ENCODE data around the gene FAM3A. TPM values are rescaled to one million over a fixed set of nuclear protein-coding genes. Genes with fewer than 3 reads are reported as not detected.
"Not testable (repeated sequence)": the region's sequence is repeated elsewhere in the genome, so short reads cannot be mapped to it uniquely, and the experiment has no call there.

The FAM3A gene, protein sequence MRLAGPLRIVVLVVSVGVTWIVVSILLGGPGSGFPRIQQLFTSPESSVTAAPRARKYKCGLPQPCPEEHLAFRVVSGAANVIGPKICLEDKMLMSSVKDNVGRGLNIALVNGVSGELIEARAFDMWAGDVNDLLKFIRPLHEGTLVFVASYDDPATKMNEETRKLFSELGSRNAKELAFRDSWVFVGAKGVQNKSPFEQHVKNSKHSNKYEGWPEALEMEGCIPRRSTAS
- polyA plus RNA-seq (ENCODE audit: insufficient read length in 3 of 3) = 10 to 100 TPM; 24.3 to 29.3 (median 28.0) TPM

DNA sequence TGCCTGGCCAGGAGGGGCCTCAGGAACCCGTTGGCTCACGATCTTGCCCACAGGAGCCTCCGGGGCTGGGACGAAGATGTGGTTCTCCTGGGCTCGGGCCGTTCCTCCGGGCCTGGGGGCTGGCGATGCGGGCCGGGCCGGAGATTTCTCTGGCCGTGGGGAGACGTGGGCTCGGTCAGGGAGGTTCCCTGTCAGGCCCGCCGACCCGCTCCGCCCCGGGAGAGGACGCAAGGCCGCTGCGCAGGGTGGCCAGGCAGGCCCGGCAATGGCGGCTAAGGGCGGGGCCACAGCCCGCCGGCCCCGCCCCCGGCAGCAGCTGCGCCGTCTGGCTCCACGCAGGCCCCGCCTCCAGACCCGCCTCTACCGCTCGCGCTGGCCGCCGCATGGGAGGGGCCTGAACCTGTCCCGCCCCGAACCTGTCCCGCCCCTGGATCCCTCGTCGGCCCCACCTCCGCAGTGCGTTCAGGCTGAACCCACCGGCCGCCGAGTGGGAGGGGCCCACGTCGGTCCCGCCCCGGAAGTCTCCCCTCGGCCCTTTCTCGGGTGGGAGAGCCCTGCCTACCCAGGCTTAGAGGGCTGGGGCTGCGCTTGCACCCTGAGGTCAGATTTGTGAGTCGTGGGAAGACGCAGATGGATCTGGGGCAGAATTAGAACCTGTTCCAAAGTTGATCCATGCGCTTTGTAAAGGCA, at the start of gene FAM3A:
Gene FAM3A (minus strand): TSS at position 267 of the 690 bp plus-strand sequence. CDS start 460 bp downstream, outside the sequence.
- peak; percentile 36 to 73 (median 68) for DNase-seq (ENCODE audit: low read depth in 3 of 3, low spot score in 2 of 3)

DNA sequence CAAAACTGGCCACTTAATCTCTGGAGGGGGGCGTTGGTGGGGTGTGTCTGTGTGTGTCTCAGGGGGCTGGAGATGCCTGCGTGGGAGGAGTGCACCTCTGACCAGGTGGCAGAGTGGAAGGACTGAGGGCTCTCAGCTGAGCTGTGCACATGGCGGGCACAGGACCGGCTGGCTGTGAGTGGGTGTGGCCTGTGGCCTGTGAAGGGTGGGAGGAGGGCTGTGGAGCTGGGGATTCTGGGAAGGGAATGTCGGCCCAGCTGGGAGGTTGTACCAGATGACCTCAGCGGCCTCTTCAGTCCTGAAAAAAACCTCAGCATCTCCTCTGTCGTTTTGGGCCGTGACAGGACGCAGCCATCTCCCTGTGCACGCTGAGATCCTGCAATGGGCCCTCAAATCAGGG, 46.3 kb upstream of the FAM3A start:
- DNase-seq (ENCODE audit: low read depth in 3 of 3, low spot score in 2 of 3) = not testable (repeated sequence)

DNA sequence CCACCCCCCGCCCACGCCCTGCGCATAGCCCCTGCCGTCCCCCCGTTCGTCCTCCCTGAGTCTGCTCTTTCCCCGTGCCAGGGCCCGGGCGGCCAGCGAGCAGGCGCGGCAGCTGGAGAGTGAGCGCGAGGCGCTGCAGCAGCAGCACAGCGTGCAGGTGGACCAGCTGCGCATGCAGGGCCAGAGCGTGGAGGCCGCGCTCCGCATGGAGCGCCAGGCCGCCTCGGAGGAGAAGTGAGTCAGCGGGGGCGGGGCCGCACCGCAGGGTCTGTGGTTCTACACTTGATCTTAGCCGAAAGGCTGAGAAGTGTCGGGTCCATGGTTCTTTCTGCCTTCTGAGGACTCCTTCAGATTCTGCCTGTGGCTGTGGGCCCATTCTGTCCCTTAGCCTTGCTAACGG, 44.3 kb upstream of the FAM3A start:
- DNase-seq (ENCODE audit: low read depth in 3 of 3, low spot score in 2 of 3) = not testable (repeated sequence)

DNA sequence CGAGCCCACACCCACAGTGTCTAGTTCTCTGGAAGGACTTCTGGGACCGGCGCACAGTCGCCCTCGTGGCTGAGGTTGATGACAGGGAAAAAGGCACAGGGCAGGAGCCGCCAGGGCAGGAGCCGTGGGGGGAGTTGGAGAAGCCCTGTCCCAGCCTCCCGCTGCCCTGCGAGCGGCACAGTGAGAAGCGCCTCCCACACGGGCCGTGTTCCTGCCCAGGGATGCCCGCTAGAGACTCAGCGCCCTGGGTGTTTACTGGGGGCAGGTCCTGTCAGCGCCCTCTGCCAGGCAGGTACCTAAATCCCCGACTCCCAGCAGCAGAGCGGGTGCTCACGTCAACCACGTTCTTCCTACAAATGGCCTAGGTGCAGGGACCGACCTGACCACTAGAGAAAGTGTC, 42.9 kb upstream of the FAM3A start:
- DNase-seq (ENCODE audit: low read depth in 3 of 3, low spot score in 2 of 3) = not testable (repeated sequence)

DNA sequence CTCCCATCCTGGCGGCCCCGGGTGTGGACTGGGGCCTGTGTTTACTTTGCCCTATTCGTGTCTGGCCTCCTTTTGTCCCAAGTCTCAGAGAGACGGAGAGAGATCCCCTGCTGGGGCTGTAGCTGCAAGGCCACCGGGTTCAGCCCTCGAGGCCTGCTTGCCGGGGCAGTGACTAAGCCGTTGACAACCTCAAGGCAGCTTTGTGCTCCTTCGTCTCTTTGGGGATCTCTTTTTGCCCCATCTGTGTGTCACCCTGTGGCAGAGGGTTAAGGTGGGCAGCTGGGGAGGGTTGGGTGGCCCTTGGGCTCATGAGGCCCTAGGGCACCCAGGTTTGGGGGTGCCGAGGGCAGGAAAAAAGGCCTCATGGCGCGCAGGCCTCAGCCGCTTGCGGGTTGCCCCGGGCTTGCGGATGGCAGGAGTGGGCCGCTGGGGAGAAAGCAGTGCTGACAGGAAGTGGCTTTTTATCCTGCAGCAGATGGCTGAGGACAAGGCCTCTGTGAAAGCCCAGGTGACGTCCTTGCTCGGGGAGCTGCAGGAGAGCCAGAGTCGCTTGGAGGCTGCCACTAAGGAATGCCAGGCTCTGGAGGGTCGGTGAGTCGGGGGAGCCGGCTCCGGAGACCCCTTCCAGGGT, 42.1 kb upstream of the FAM3A start:
- not testable (repeated sequence) for DNase-seq (ENCODE audit: low read depth in 3 of 3, low spot score in 2 of 3)

DNA sequence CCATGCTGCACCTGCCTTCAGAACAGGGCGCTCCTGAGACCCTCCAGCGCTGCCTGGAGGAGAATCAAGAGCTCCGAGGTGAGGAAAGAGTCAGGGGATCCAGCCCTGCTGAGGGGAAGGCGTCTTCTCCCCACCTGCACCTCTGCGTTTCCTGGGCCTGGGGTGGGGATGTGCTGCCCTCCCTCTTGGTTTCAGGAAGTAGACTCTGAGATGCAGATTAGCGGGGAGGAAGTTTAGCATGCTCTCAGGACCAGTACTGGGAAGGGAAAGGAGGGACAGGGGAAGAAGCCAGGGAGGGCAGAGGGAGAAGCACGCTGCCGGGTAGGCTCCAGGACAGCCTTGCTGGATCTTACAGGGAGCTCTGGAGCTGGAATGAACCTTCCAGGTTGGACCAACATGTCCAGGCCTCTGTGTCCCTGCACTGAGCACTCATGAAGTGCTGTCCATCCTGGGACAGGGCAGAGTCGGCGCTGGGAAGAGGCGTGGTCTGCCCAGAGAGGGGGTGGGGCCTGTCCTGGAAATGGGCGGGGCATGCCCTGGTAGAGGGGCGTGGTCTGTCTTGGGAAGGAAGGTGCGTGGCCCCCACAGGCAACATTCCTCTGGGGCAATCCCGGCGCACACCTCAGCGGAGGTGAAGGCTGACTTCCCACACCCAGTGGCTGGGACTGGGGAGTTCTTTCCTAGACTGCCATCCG, 36.2 kb upstream of the FAM3A start:
- DNase-seq (ENCODE audit: low read depth in 3 of 3, low spot score in 2 of 3) = not testable (repeated sequence)

DNA sequence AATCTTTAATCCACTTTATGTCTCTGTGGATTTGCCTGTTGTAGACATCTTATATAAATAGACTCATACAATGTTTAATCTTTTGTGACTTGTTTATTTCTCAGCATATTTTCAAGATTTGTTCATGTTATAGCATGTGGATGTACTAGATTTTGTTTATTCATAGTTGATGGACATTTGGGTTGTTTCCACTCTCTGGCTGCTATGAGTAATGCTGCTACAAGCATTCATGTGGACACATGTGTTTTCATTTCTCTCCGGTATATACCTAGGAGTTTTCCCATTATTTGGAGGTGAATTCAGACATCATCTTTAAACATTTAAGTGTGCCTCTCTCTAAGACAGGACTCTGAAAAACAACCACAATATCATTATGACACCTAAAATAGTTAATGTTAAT, 33.7 kb upstream of the FAM3A start:
- no peak for DNase-seq (ENCODE audit: low read depth in 3 of 3, low spot score in 2 of 3)

DNA sequence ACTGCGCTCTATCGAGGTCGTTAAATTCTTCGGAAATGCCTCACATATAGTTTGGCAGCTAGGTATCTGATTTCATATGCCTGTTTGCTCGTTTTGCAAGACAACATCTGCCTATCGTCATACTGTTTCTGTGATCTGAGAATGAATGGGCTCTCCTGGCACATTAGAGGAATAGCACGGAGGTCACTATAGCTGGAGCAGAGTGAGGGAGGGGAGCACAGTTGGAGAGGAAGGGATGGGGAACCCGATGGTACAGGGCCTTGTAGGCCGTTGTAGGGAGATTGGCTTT, 31.9 kb upstream of the FAM3A start:
- DNase-seq (ENCODE audit: low read depth in 3 of 3, low spot score in 2 of 3) = no peak

DNA sequence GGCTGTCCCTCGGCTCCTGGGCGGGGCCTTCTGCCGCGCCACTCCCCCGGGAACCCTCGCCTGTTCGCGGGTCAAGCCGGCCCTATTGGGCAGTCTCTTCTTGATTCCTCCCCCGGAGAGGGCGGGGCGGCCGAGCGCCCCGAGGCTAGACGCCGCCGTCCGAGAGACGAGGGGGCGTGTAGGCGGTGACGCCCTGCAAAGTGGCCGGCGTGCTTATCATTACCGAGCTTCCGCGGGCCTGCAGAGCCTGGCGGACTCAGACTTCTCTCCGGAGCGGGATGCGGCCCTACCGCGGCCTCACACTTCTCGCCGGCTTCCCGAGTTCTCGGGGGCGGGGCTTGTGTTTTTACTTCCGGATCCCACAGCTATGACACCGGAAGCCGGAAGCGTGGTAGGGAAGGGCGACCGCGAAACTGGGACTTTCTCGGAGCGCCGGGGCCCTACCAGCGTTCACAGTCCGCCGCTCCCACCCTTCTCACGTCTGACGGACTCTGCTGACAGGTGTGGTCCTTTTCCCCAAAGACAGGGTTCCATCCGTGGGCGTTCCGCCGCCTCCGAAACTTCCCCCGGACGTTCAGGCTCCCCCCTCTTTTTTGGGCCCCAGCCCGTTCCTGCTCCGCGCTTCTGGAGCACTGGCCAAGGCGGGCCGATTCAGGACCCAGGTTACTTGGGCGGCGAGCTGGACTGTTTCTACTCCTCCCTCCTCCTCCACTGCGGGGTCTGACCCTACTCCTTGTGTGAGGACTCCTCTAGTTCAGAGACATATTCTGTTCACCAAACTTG, 31.4 kb upstream of the FAM3A start, which contains the start of gene IKBKG:
Gene IKBKG (plus strand): TSS at position 376 of the 783 bp plus-strand sequence. CDS start 4,383 bp downstream, outside the sequence.
- peak in 2 of 3 donors; percentile 71 to 82 for DNase-seq (ENCODE audit: low read depth in 3 of 3, low spot score in 2 of 3)

DNA sequence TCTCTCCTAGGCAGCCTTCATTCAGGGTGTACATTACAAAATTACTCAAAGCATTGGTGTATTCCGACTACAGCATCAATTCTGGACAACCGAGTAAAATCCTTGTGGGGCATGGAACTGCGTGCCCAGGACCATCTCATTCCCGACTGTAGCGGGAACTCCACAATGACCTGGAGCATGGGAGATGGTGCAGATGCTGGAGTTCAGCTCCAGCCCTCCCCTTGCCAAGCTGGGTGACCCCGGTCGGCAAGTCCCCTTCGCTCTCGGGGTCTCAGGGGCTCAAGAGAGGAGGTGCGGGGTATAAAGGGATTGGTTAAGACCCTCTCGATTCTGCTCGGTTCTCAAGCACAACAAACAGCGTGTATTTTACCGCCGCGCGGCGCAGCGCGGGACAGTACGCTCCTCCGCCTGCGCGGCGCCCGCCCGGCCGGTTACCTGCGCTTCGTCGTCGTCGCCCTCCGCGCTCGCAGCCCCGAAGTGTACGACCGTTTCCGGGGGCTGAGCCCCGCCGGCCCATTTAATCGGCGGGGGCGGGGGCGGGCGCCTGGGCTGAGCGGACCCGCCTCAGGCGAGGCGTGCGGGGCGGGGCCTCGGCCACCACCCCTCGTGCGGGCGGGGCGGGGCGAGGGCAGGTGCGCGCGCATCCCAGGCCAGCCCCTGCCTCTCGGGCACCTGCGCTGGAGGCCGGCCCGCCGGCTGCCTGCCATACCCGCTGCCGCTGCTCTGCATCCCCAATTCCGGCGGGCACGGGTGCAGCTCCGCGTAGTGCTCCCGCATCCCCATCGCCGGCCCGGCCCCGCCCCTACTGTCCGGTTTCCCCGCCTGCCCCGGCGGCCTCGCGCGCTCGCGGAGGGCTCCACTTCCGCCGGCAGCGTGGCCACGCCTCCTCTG, 30.6 kb upstream of the FAM3A start, which contains the start of gene G6PD:
Gene G6PD (minus strand): TSS at position 493 of the 891 bp plus-strand sequence. CDS start 691 bp downstream, outside the sequence.
- DNase-seq (ENCODE audit: low read depth in 3 of 3, low spot score in 2 of 3) = peak in 1 of 3 donors; percentile 32

DNA sequence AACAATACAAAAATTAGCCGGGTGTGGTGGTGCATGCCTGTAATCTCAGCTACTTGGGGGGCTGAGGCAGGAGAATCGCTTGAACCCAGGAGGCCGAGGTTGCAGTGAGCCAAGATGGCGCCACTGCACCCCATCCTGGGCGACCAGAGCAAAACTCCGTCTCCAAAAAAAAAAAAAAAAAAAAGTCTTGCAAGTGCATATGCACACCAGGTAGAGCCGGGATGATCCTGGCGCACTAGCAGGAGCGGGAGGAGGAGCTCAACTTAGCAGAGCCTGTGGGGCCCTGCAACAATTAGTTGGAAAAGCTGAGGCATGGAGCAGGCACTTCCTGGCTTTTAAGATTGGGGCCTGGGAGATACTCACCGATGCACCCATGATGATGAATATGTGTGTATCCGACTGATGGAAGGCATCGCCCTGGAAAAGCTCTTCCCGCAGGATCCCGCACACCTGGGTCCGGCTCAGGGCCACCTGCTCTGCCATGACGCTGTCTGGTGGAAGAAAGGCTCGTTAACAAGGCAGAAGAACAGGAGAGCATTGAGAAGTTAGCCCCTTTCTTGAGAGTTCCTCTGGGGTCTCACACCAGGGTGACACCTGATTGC, 29.7 kb upstream of the FAM3A start:
- no peak for DNase-seq (ENCODE audit: low read depth in 3 of 3, low spot score in 2 of 3)

DNA sequence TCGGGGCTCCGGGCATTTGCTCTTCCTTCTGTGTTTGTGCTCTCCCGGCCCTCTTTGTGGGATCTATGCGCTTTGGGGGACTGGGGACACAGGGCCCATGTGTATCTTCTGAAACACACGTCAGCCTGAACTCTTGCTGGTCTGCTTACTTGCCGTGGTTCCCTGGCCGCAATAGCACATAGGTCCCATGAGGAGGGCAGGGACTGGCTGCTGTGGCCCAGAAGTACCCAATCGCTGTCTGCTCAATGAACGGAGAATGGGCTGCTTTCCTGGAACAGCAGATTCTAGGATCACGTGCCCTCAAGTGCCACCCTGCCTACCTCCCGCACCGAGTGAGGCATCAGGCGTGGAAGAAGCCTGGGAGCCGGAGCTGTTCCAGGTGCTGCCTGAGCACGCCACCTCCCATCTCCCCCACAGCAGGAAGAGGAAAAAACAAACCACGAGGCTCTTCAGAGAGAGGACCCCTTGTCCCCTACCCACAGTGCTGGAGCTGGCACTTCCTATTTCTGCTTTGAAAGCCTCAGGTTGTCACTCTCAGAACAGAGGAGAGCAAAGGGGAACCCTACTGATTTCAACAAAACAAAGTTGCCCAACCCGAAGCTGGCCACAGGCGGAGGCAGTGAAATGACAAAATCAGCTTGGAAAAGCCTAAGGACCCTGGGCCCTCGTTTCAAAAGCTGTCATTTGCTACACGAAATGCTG, 26.8 kb upstream of the FAM3A start:
- no peak for DNase-seq (ENCODE audit: low read depth in 3 of 3, low spot score in 2 of 3)

DNA sequence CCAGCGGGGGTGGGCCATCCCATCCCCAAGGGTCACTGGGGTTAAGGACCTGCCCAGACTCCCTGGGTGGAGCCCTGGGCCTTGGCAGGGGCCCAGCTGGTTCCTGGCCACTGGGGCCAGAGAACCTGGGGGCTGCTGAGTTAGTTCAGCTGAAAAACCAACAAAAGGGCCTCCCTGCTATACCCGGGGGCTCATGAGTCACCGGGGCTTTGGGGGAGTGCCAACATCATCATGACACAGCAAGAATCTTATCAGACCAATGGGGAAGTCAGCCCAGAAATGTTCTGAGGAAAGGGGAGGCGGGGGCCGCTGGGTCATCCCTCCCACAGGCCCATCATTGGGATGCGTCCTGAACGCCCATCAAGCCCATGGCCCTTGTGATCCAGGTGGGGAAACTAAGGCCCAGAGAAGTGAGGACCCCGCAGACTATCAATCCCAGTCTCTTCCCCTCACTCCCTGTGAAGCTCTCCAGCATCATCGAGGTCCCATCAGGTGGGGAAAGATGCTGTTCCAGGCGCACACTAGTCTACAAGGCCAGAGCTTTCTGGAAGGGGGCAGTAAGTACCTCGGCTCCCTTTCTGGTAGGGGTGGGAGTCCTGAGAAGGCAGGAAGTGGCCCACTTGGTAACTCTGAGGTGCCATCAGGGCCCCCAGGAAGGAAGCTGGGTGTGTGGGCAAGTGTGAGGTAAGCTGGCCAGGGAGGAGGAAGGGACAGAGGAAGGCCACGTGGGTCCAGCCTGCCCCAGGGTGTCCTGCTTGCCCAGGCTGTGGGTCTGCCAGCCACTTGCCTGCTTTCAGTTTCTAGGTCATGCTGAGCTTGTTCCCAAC, 26.1 kb upstream of the FAM3A start:
- no peak for DNase-seq (ENCODE audit: low read depth in 3 of 3, low spot score in 2 of 3)

DNA sequence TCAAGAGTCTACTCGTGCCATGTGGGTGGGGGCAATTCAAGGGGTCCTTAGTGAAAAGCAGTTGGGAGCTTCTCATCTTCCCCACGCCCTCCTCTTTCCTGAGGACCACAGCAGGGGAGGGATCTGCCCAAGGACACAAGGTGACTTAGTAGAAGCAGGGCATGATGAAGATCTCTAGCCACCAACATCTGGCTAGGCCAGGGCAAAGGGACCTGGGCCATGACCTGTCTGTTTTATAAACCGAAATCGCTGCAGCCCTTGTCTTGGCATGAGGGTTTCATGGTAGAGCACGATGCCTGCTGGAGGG, 25.5 kb upstream of the FAM3A start:
- no peak for DNase-seq (ENCODE audit: low read depth in 3 of 3, low spot score in 2 of 3)

DNA sequence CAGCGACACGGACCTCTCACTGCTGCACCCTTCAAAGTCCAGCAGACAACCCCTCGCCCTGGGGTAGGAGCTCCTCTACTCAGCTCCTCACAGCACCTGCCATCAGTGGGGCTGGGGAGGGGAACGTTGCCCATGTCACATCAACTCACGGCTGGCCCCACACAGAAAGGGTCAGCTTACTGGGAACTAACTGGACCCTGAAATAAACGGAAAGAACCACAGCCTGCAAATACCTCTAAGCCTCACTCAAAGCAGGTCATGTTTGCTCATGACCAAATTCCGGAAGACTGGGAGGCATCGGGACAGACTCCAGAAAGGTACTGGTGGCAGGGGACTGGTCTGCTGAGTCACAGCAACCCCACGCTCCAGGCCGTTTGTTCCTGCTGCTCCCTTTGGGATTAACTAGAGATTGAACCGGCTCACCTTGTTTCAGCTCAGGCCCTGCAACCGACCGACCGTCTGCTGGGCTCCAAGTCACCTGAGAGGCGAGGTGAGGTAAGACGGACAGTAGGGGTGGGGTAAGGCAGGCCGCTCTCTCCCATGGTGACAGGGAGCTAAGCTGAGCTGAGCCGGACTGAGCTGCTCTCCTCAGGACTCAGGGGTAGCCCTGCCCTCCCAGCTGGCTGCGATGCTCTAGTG, 25.0 kb upstream of the FAM3A start:
- no peak for DNase-seq (ENCODE audit: low read depth in 3 of 3, low spot score in 2 of 3)

DNA sequence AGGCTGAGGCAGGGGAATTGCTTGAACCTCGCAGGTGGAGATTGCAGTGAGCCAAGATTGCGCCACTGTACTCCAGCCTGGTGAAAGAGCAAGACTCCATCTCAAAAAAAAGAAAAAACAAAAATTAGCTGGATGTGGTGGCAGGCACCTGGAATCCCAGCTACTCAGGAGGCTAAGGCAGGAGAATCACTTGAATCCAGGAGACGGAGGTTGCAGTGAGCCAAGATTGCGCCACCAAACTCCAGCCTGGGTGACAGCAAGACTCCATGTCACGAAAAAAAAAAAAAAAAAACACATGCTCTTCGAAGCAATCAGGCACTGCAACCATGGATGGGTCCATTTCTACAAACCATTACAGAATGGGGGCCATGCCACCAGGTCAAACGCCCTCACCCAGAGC, 24.3 kb upstream of the FAM3A start:
- DNase-seq (ENCODE audit: low read depth in 3 of 3, low spot score in 2 of 3) = not testable (repeated sequence)

DNA sequence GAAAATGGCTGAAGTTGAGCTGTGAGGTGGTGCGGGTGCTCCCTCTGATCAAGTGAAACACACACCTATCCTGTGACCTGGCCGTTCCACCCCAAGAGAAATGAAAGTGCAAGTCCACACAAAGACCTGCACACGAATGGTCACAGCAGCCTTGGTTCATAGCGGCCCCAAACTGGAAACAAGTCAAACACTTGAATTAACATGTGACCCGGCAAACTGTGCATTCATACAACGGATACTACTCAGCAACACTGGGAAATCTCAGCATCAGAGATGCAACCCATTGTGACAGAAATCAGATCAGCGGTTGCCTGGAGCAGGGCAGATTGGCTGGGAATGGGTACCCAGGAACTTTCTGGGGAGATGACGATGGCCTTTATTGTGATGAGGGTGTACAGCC, 23.0 kb upstream of the FAM3A start:
- no peak for DNase-seq (ENCODE audit: low read depth in 3 of 3, low spot score in 2 of 3)
